GM23338 (cell line): ENCODE measurements around the gene PSMD3.

ENCODE experiments used
- CREB1 ChIP-seq: fragments of 250-450 bp; sonication (Bioruptor Pico); IDR thresholded peaks from 2 replicates; pipeline ENCODE4 v1.5.0; 2020; ENCODE audit warnings: low read depth, mild to moderate bottlenecking, moderate library complexity
- CTCF ChIP-seq, 2 experiments: fragments of 200-600 bp in 1 of 2; sonication (generic) in 1 of 2; conservative IDR thresholded peaks; 2 replicates each; pipeline versions ENCODE4 v1.5.1 to v1.6.1; 2016 to 2017; ENCODE audit warnings: antibody characterized with exemption in 2 of 2, low read depth in 2 of 2, mild to moderate bottlenecking in 2 of 2, moderate library complexity in 1 of 2
- EZH2 ChIP-seq: fragments of 200-600 bp; sonication (generic); IDR thresholded peaks from one replicate; pipeline ENCODE4 v1.8.0; 2017; ENCODE audit warnings: antibody characterized with exemption, mild to moderate bottlenecking, low read depth; ENCODE audit not compliant: unreplicated experiment
- EZH2phosphoT487 ChIP-seq: fragments of 200-600 bp; sonication (generic); IDR thresholded peaks from one replicate; pipeline ENCODE4 v1.8.1; 2018; ENCODE audit warnings: antibody characterized with exemption; ENCODE audit not compliant: unreplicated experiment
- JUNB ChIP-seq: IDR thresholded peaks from one replicate; pipeline ENCODE4 v1.6.1; 2016; ENCODE audit warnings: antibody characterized with exemption; ENCODE audit not compliant: unreplicated experiment
- NANOG ChIP-seq: IDR thresholded peaks from 2 replicates; pipeline ENCODE4 v1.6.1; 2016; ENCODE audit warnings: antibody characterized with exemption, borderline replicate concordance
- POLR2AphosphoS5 ChIP-seq: IDR thresholded peaks from 2 replicates; pipeline ENCODE4 v1.6.1; 2016; ENCODE audit warnings: antibody characterized with exemption, low read depth
- REST ChIP-seq: IDR thresholded peaks from one replicate; pipeline ENCODE4 v1.6.1; 2018; ENCODE audit warnings: antibody characterized with exemption; ENCODE audit not compliant: unreplicated experiment
- STAT1 ChIP-seq: IDR thresholded peaks from one replicate; pipeline ENCODE4 v1.6.1; 2016; ENCODE audit warnings: antibody characterized with exemption; ENCODE audit not compliant: unreplicated experiment
- ZNF114 ChIP-seq: fragments of 250-450 bp; sonication (Bioruptor Pico); IDR thresholded peaks from 2 replicates; pipeline ENCODE4 v1.5.0; 2020; ENCODE audit warnings: mild to moderate bottlenecking, moderate library complexity
- ZNF331 ChIP-seq: fragments of 250-450 bp; sonication (Bioruptor Pico); IDR thresholded peaks from 2 replicates; pipeline ENCODE4 v1.5.0; 2020; ENCODE audit warnings: low read depth, mild to moderate bottlenecking, moderate library complexity
- ZNF462 ChIP-seq: fragments of 250-450 bp; sonication (Bioruptor Pico); IDR thresholded peaks from 2 replicates; pipeline ENCODE4 v1.5.0; 2020; ENCODE audit warnings: mild to moderate bottlenecking, moderate library complexity
- TF ChIP-seq, protein P1 (sequence below): IDR thresholded peaks from 2 replicates; pipeline ENCODE4 v1.6.1; 2016; ENCODE audit warnings: antibody characterized with exemption

GRCh38 chr17:40041196-40041595, 60.6 kb downstream of the PSMD3 start:
- TF ChIP-seq CTCF (conservative IDR thresholded peaks at IDR 0.05; ENCODE audit: low read depth in 2 of 2) (no peak), EZH2phosphoT487 (no peak), JUNB (no peak), EZH2 (no peak), REST (no peak), POLR2AphosphoS5 (no peak), CREB1 (no peak), ZNF331 (CRISPR knock-in tag) (no peak), ZNF114 (CRISPR knock-in tag) (no peak), ZNF462 (CRISPR knock-in tag) (no peak), STAT1 (no peak), NANOG (no peak)
- TF ChIP-seq, protein P1, sequence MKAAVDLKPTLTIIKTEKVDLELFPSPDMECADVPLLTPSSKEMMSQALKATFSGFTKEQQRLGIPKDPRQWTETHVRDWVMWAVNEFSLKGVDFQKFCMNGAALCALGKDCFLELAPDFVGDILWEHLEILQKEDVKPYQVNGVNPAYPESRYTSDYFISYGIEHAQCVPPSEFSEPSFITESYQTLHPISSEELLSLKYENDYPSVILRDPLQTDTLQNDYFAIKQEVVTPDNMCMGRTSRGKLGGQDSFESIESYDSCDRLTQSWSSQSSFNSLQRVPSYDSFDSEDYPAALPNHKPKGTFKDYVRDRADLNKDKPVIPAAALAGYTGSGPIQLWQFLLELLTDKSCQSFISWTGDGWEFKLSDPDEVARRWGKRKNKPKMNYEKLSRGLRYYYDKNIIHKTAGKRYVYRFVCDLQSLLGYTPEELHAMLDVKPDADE = no peak
